HCT116 (cell line): ENCODE results near the gene XRN1. TPM values are rescaled to one million over a fixed set of nuclear protein-coding genes. Genes with fewer than 3 reads are reported as not detected.

ENCODE experiments used
- ATAC-seq: fragments of 200-7000 bp; cut with Tn5 transposase; 2 replicates; pipeline ENCODE4 v1.9.1; 2020; ENCODE audit warnings: mild to moderate bottlenecking, moderate library complexity
- BruUV-seq: library from RNA; stranded (reverse); fragments of 400-500 nt; replicated peaks from 2 replicates; lab custom pipeline; 2021; lab: Mats Ljungman, UMichigan
- CTCF ChIA-PET: fragments of 300-600 bp; sonication (Branson Sonifier 250); formaldehyde crosslinking; loops from one replicate; lab custom pipeline; 2021; ENCODE audit warnings: antibody characterized with exemption; lab: Charles Lee
- POLR2A ChIA-PET: fragments of 300-600, 350-600 bp; sonication (Branson Sonifier 250); formaldehyde crosslinking; loops from one replicate; lab custom pipeline; 2021; ENCODE audit warnings: antibody characterized with exemption; lab: Charles Lee
- RAD21 ChIA-PET, 2 experiments: fragments of 300-600 bp; sonication (Branson Sonifier 250); formaldehyde crosslinking; loops; one replicate each; lab custom pipeline; 2023; ENCODE audit warnings: low total read pairs in 2 of 2; ENCODE audit not compliant: uncharacterized antibody in 2 of 2, unreplicated experiment in 2 of 2, low non-redundant PET in 1 of 2; lab: Charles Lee
- DNase-seq: peaks from one replicate; pipeline ENCODE4 v3.0.0-alpha.2; 2010; ENCODE audit warnings: low read depth, low spot score
- H2AFZ ChIP-seq: fragments of 200-600 bp; shearing (Covaris generic), sonication (generic); 2 replicates; pipeline ENCODE4 v1.6.1; 2017; ENCODE audit warnings: low read depth, mixed run types, mixed read lengths, antibody characterized with exemption, low read length; ENCODE audit not compliant: poor library complexity, severe bottlenecking
- H3K27ac ChIP-seq: 2 replicates; pipeline ENCODE4 v1.5.1; 2012; ENCODE audit warnings: low read depth, low read length
- H3K27me3 ChIP-seq: fragments of 200-600 bp; sonication (generic); 2 replicates; pipeline ENCODE4 v1.6.1; 2016; ENCODE audit warnings: mixed run types, low read length, mixed read lengths; ENCODE audit not compliant: insufficient read depth
- H3K36me3 ChIP-seq, 2 experiments: fragments of 200-500 bp in 1 of 2; fragments of 200-600 bp in 1 of 2; sonication (Bioruptor generic) in 1 of 2; sonication (generic) in 1 of 2; 2 replicates each; pipeline versions ENCODE4 v1.5.1 to v1.6.1; 2014 to 2016; ENCODE audit warnings: low read length in 2 of 2, inconsistent platforms in 1 of 2, mixed read lengths in 1 of 2, mixed run types in 1 of 2; ENCODE audit not compliant: insufficient read depth in 2 of 2, control insufficient read depth in 1 of 2
- H3K4me1 ChIP-seq, 2 experiments: fragments of 200-600 bp in 1 of 2; sonication (generic) in 1 of 2; 2 replicates each; pipeline versions ENCODE4 v1.5.1 to v1.6.1; 2012 to 2017; ENCODE audit warnings: low read length in 2 of 2, inconsistent platforms in 1 of 2, mild to moderate bottlenecking in 1 of 2, mixed read lengths in 1 of 2, mixed run types in 1 of 2, moderate library complexity in 1 of 2; ENCODE audit not compliant: insufficient read depth in 2 of 2, control insufficient read depth in 1 of 2
- H3K4me2 ChIP-seq: fragments of 200-600 bp; sonication (generic); 2 replicates; pipeline ENCODE4 v1.6.1; 2017; ENCODE audit warnings: mixed run types, low read length, mixed read lengths
- H3K4me3 ChIP-seq, 2 experiments: fragments of 200-600 bp in 1 of 2; sonication (generic) in 1 of 2; replicated peaks in 1 of 2; 2 replicates each; pipeline ENCODE4 v1.5.1; 2011 to 2016; ENCODE audit warnings: low read length in 2 of 2, control low read depth in 1 of 2, low read depth in 1 of 2, mild to moderate bottlenecking in 1 of 2, mixed read lengths in 1 of 2, mixed run types in 1 of 2
- H3K79me2 ChIP-seq: fragments of 200-600 bp; sonication (generic); 2 replicates; pipeline ENCODE4 v1.6.1; 2017; ENCODE audit warnings: mild to moderate bottlenecking, mixed run types, low read length, moderate library complexity, mixed read lengths; ENCODE audit not compliant: insufficient read depth
- H3K9ac ChIP-seq: fragments of 200-600 bp; sonication (generic); 2 replicates; pipeline ENCODE4 v1.6.1; 2016; ENCODE audit warnings: low read length, mixed read lengths
- H3K9me2 ChIP-seq: fragments of 200-600 bp; sonication (generic), shearing (Covaris generic); 2 replicates; pipeline ENCODE4 v1.6.1; 2017; ENCODE audit warnings: mixed run types, mild to moderate bottlenecking, moderate library complexity; ENCODE audit not compliant: insufficient read depth
- H3K9me3 ChIP-seq, 2 experiments: fragments of 200-500 bp in 1 of 2; fragments of 200-600 bp in 1 of 2; sonication (Bioruptor generic) in 1 of 2; sonication (generic) in 1 of 2; 2 replicates each; pipeline ENCODE4 v1.6.1; 2014 to 2017; ENCODE audit warnings: low read length in 2 of 2, mixed read lengths in 2 of 2, inconsistent platforms in 1 of 2, low read depth in 1 of 2, mild to moderate bottlenecking in 1 of 2, mixed run types in 1 of 2, moderate library complexity in 1 of 2; ENCODE audit not compliant: control insufficient read depth in 1 of 2, insufficient read depth in 1 of 2
- H4K20me1 ChIP-seq: fragments of 200-600 bp; sonication (generic), shearing (Covaris generic); 2 replicates; pipeline ENCODE4 v1.6.1; 2017; ENCODE audit warnings: mixed run types, mild to moderate bottlenecking, moderate library complexity; ENCODE audit not compliant: insufficient read depth
- ATF3 ChIP-seq: IDR thresholded peaks from 2 replicates; pipeline ENCODE4 v1.6.1; 2012
- CBX3 ChIP-seq: IDR thresholded peaks from 2 replicates; pipeline ENCODE4 v1.6.1; 2012; ENCODE audit warnings: low read depth
- CEBPB ChIP-seq: IDR thresholded peaks from 2 replicates; pipeline ENCODE4 v1.6.1; 2012; ENCODE audit warnings: low read depth
- CTCF ChIP-seq, 3 experiments: fragments of 200-600 bp in 1 of 3; sonication (generic) in 1 of 3; IDR thresholded peaks in 2 of 3; conservative IDR thresholded peaks in 1 of 3; 2 replicates each; pipeline ENCODE4 v1.5.1; 2012 to 2017; ENCODE audit warnings: low read depth in 2 of 3, low read length in 2 of 3, antibody characterized with exemption in 1 of 3, borderline replicate concordance in 1 of 3, control low read depth in 1 of 3, mild to moderate bottlenecking in 1 of 3, mixed read lengths in 1 of 3, mixed run types in 1 of 3, moderate library complexity in 1 of 3; ENCODE audit not compliant: insufficient read depth in 1 of 3
- EGR1 ChIP-seq: IDR thresholded peaks from 2 replicates; pipeline ENCODE4 v1.6.1; 2012; ENCODE audit warnings: low read depth
- ELF1 ChIP-seq: IDR thresholded peaks from 2 replicates; pipeline ENCODE4 v1.6.1; 2012; ENCODE audit warnings: low read depth, borderline replicate concordance
- EZH2 ChIP-seq: fragments of 200-600 bp; sonication (generic); IDR thresholded peaks from 2 replicates; pipeline ENCODE4 v1.6.1; 2017; ENCODE audit warnings: antibody characterized with exemption, mixed run types
- EZH2phosphoT487 ChIP-seq: fragments of 200-600 bp; IDR thresholded peaks from 2 replicates; pipeline ENCODE4 v1.6.1; 2018; ENCODE audit warnings: antibody characterized with exemption, borderline replicate concordance
- FOSL1 ChIP-seq: IDR thresholded peaks from 2 replicates; pipeline ENCODE4 v1.6.1; 2012; ENCODE audit warnings: low read depth
- JUND ChIP-seq: IDR thresholded peaks from 2 replicates; pipeline ENCODE4 v1.6.1; 2012
- MAX ChIP-seq: IDR thresholded peaks from 2 replicates; pipeline ENCODE4 v1.6.1; 2012
- POLR2A ChIP-seq: IDR thresholded peaks from 2 replicates; pipeline ENCODE4 v1.7.0; 2011; ENCODE audit warnings: borderline replicate concordance; ENCODE audit not compliant: insufficient read depth, insufficient read length; ENCODE audit errors: extremely low read depth
- POLR2AphosphoS5 ChIP-seq: IDR thresholded peaks from 2 replicates; pipeline ENCODE4 v1.6.1; 2011; ENCODE audit warnings: mild to moderate bottlenecking, low read depth, low read length, moderate library complexity
- RAD21 ChIP-seq: IDR thresholded peaks from 2 replicates; pipeline ENCODE4 v1.6.1; 2012; ENCODE audit warnings: low read depth, mild to moderate bottlenecking
- SIN3A ChIP-seq: IDR thresholded peaks from 2 replicates; pipeline ENCODE4 v1.6.1; 2012; ENCODE audit warnings: low read depth
- SRF ChIP-seq: IDR thresholded peaks from 2 replicates; pipeline ENCODE4 v1.6.1; 2012; ENCODE audit warnings: low read depth
- YY1 ChIP-seq: IDR thresholded peaks from 2 replicates; pipeline ENCODE4 v1.6.1; 2011; ENCODE audit warnings: low read length, low read depth, moderate library complexity, mild to moderate bottlenecking; ENCODE audit not compliant: insufficient replicate concordance; ENCODE audit errors: extremely low read depth
- ZBTB33 ChIP-seq: IDR thresholded peaks from 2 replicates; pipeline ENCODE4 v1.6.1; 2011; ENCODE audit warnings: mild to moderate bottlenecking, low read length, moderate library complexity; ENCODE audit not compliant: insufficient replicate concordance; ENCODE audit errors: extremely low read depth
- ZFX ChIP-seq: fragments of 450-650 bp; IDR thresholded peaks from 2 replicates; pipeline ENCODE4 v1.6.1; 2017
- intact Hi-C: fragments of 100-400 bp; cut with micrococcal nuclease; formaldehyde crosslinking; loops from 2 replicates; pipeline ENCODE4 v1.10.0; 2022
- total RNA-seq: library from RNA; stranded (reverse); gene quantifications from one replicate; pipeline ENCODE4 v1.2.1, GENCODE V29; 2021; ENCODE audit not compliant: unreplicated experiment

The XRN1 gene
- total RNA-seq, 1 experiment from 2014 or later, result 21.3 TPM

GRCh38 chr3:142355692-142356091, 92.1 kb downstream of the XRN1 start:
- ATAC-seq, result no peak
- Histone ChIP-seq H3K4me2 (no peak overlapping the region), H4K20me1 (no peaks in the 10 kb centered on the region), H3K27me3 (no peaks in the 10 kb centered on the region), H3K4me1 (no peaks in the 10 kb centered on the region), H3K36me3 (peaks cover 0 to 15% of the 10 kb centered on the region in 2 experiments; a peak in 1 of 4 replicates), H3K27ac (no peak overlapping the region), H3K9me2 (no peaks in the 10 kb centered on the region), H3K9ac (no peak overlapping the region), H3K79me2 (no peaks in the 10 kb centered on the region), H2AFZ (no peak overlapping the region), H3K9me3 (no peaks in the 10 kb centered on the region), H3K4me3 (no peak overlapping the region)
- ChIA-PET CTCF (no interaction called here), POLR2A (no interaction called here), RAD21 (no interaction called here)
- no peak for TF ChIP-seq POLR2A
- TF ChIP-seq JUND, result no peak
- DNase-seq, result no peak
- no TSS peak for BruUV-seq
- intact Hi-C loops, result no loop called here

GRCh38 chr3:142354076-142354475, 93.8 kb downstream of the XRN1 start:
- Histone ChIP-seq H3K9me2 (no peaks in the 10 kb centered on the region), H4K20me1 (no peaks in the 10 kb centered on the region), H3K9ac (no peak overlapping the region), H3K4me1 (no peaks in the 10 kb centered on the region), H3K9me3 (no peaks in the 10 kb centered on the region), H3K4me2 (no peak overlapping the region), H3K27ac (no peak overlapping the region), H3K27me3 (no peaks in the 10 kb centered on the region), H3K79me2 (no peaks in the 10 kb centered on the region), H2AFZ (no peak overlapping the region), H3K4me3 (no peak overlapping the region)
- no peak for DNase-seq
- RAD21 ChIA-PET, result no interaction called here
- no TSS peak for BruUV-seq
- intact Hi-C loops, result no loop called here
- TF ChIP-seq SRF (no peak), ATF3 (no peak), ZBTB33 (no peak), EZH2phosphoT487 (no peak), EGR1 (no peak), JUND (no peak), SIN3A (no peak), CEBPB (no peak), ELF1 (no peak), FOSL1 (no peak), CBX3 (no peak), MAX (no peak), EZH2 (no peak), POLR2A (no peak), POLR2AphosphoS5 (no peak), RAD21 (no peak), YY1 (no peak), CTCF (IDR thresholded peaks at IDR 0.05 in 2 of 3, conservative IDR thresholded peaks at IDR 0.05 in 1 of 3; ENCODE audit: borderline replicate concordance in 1 of 3, insufficient read depth in 1 of 3, low read depth in 2 of 3, low read length in 2 of 3) (no peak), ZFX (no peak)
- TF ChIP-seq, all 23 proteins: peak for 0
- no peak for ATAC-seq
- H3K36me3 ChIP-seq, result peaks cover 0 to 15% of the 10 kb centered on the region in 2 experiments; a peak in 1 of 4 replicates
- ChIA-PET CTCF (no interaction called here), POLR2A (no interaction called here)
